Stimulated activated CD8-positive, alpha-beta memory T cell treated with anti-CD3 and anti-CD28 coated beads, Interleukin-7, amount 100 ng/mL, for 4 hours (primary cell): ENCODE results near the gene TLR3.
"Not testable (repeated sequence)": the region's sequence is repeated elsewhere in the genome, so short reads cannot be mapped to it uniquely, and the experiment has no call there.

Experiments used
- DNase-seq, 2 donors: peaks; one replicate each; pipeline ENCODE4 v3.0.0-alpha.2; 2020; ENCODE audit warnings: low read depth in 2 of 2

TLR3 gene

DNA sequence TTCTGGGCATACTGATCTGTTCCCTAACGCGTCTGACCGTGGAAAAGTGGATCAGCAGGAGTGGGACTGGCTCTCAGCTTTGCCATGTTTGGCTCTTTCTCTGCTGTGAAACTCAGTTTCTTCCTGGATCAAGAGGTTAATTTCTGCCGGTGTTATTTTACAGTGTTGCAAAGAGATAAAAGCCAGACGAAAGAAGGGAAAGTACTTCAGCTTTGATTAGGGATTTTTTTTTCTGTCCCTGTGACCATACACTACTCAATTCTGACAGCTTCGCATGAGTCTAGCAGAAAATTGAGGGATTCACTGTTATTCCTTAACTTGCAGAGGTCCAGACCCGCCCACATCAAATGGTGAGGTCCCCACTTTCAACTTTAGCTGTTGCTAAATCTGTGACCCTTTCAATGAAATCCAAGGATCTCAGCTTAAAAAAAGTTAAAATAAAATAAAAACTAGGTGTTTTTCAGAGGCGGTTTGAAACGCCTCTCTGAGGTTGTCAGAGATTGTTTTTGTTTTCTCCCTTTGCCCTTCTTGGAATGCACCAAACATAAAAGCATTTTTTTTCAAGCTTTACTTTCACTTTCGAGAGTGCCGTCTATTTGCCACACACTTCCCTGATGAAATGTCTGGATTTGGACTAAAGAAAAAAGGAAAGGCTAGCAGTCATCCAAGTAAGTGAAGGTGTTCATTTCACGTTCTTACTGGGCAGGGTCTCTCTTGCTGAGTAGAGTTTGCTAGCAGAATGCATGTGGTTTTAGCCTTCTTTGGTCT, at the start of gene TLR3:
Gene TLR3 (plus strand): TSS at position 576 of the 768 bp plus-strand sequence. CDS start 7,464 bp downstream, outside the sequence.
- no peak for DNase-seq

GRCh38 chr4:186019269-186019668, 49.7 kb upstream of the TLR3 start:
- DNase-seq = no peak

- no peak for DNase-seq
Observed at GRCh38 chr4:186020106-186020792, 48.7 kb upstream of the TLR3 start.

DNA sequence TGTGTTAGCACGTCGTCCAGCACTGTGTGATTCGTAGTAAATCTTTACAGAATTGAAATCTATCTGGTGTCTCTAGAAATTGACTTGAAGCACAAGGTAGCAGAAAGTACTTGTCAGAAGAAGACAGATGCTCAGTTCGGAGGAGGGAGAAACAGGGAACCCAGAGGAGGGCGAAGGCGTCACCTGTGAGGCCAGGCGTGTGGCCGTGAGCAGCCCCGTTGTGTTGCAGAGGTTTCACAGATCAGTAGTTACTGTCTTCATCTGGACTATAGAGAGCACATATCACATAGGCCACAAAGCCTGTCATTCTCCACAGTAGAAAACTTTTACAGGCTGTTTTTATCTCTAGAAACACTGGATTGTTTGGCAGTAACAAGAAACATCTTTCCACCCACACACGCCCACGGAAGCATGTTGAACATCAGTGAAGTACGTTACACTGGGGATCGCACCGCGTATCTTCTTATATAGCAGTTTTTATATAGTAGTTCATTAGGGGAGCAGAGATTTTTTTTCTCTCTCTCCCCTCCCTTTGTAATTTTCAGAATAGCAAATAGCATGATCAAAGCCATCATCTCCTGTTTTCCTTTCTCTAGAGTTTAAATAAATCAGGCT, 48.1 kb upstream of the TLR3 start:
- no peak for DNase-seq

DNA sequence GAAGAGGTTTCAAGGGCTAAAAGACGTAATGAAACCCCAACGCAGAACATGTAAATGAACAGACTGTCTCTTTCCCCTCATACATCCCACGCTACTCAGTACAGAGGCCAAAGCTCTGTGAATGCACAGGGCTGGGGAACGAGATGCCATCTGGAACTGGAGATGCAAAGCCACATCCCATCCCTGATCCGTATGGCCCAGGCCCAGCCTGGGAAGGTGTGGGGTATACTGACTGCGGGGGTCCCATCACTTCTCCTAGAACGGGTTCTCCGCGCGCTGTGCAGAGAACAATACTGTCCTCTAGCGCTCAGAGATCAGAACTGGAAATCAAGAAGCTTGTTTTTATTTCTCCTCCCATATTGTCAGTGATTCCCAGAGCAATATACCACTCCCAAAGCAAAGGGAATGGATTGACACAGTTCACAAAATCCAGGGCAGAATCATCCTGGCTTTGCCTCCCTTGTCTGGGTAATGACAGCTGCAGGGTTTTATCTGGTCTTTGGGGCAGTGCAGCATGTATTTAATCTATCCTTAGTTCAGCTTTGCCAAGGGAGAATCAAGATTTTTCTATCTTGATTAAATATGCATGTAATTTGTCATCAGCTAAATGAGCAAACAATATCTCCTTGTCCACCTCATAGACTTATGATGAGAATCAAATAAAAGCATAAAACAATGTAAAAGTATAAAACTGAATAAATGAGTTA, 47.3 kb upstream of the TLR3 start:
- no peak for DNase-seq

GRCh38 chr4:186023975-186024374, 45.0 kb upstream of the TLR3 start:
- no peak for DNase-seq

DNA sequence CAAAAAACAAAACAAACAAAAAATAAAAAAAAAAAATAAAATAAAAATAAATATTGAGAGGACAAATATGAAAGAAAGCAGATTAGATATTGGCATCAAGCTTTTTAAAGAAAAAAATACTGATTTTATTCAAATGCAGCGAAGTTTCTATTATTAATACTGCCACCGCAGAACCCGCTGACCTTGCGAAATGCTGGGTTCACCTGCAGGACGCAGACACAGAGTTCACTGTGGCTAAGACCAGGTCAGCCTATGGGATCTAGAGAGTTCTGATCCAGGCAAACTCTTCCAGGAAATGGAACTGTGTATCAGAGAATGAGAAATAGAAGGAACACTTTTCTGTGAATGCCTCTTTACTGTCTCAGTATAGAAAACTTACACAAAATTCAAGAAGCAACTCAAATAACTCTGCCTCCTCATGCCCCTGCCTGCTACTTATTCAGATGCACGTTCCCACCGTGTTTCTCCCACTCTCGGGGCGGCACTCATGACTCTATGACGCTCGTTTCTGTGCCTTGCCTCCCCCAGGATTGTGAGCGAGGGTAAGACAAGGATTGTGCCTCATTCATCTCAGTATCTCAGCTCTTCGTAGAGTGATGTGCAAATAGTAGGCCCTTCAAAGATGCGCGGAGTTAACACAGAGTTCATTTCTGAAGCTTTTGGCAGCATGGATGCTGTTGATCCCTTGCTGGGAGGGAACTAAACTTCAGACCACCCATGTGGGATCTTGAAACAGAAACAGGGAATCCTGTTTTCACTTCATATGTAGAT, 44.1 kb upstream of the TLR3 start:
- DNase-seq = no peak

- no peak for DNase-seq
Observed at GRCh38 chr4:186025408-186025690, 43.6 kb upstream of the TLR3 start.

- DNase-seq = no peak
Observed at GRCh38 chr4:186027405-186027804, 41.6 kb upstream of the TLR3 start.

DNA sequence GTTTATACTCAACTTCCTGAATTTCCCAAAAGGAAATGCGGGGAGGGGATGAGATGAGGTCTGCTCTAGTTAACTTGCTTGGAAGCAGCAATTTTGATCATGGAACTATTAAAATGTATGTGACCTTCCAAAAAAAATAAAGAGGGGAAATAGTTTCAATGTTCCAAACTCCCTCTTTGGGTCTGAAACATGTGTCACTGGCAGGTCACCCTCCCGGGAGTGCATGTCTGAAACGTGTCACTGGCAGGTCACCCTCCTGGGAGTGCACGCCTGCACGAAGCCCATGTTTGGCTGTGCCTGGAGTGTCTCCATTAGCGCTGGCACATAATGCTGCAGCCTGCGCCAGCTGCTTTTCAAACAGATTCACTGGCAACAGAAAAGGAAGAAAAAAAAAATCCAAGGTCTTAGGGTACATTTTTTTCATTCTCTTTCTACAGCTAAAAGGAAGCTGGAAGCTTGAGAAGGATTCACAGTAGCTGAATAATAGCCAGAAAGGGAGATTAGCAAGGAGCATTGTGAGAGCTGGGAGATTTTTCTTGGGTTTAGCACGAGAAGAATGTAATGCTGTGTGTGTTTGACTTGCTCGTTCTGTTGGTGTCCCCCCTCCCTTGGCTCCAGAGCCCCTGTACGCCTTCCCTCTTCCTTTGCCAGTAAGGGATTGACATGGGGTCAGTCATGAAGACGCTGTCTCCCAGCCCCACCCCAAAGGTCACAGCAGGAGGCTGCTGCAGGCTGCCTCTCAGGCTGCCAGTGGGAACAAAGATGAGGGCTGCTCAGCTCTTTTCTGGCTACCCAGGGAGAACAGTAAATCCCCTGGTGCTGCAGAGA, 39.2 kb upstream of the TLR3 start:
- no peak for DNase-seq

- no peak for DNase-seq
Observed at GRCh38 chr4:186030399-186030775, 38.6 kb upstream of the TLR3 start.

DNA sequence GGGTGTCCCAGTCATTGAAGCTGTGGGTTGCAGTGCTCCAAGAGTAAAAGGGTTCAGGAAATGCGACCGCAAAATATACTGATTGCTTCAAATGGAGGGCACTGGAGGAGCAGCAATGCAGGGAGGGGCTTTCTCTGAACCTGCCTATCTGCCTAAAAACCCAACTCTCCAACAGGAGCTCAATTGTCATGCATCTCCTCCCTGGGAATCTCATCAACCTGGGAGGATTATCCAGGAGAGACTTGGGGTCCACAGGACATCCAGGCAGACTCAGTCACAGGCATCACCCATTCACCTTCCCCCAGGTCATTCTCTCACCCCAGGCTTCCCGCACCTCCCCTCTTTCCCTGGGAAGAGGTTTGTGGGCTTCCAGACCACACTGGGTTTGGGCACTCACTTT, 38.2 kb upstream of the TLR3 start:
- DNase-seq = no peak

GRCh38 chr4:186032259-186032658, 36.7 kb upstream of the TLR3 start:
- no peak for DNase-seq

DNA sequence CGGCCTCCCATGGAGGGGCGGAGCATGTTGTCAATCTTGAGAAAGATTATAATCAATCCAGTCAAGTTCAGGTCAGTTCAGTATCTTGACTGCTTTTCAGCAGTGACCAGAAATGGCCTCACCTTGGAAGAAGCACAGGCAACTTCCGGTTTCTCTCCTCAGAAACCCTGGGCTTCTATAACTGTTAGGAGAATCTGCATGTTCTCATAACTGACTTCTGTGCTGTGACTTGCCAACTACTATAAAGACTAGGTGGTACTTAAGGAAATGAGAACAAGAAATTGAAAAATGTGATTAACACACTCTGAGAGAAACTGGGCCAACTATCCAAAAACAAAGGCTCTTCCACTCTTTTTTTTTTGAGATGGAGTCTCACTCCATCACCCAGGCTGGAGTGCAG, 35.9 kb upstream of the TLR3 start:
- DNase-seq = no peak

- not testable (repeated sequence) for DNase-seq
Observed at GRCh38 chr4:186034613-186035012, 34.3 kb upstream of the TLR3 start.

DNA sequence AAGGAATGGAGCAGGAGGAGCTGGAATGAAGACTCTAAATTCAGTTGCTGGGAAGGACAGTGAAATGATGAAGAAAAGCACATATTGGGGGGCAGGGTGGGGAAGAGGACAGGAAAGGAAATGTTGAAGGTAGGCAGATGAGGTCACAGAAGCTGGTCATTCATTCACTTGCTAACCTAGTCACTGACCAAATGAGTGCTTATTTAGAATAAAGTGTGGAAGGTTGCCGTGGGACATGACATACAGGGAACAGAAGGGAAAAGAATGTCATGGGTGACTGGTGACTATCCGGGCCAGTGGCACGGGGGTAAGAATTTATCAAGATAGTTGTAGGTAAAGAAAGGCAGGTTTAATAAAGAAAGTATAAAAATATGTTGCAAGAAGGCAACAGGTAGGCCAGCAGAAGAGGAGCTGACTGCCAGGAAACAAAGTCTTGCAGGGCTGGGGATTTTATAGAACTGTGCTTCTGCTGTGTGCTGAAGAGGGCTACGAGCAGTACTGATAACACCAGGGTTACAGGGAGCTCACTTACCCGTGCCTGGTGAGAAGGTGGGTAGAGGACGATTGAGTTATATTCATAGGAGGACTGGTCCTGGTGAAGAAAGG, 31.9 kb upstream of the TLR3 start:
- no peak for DNase-seq

DNA sequence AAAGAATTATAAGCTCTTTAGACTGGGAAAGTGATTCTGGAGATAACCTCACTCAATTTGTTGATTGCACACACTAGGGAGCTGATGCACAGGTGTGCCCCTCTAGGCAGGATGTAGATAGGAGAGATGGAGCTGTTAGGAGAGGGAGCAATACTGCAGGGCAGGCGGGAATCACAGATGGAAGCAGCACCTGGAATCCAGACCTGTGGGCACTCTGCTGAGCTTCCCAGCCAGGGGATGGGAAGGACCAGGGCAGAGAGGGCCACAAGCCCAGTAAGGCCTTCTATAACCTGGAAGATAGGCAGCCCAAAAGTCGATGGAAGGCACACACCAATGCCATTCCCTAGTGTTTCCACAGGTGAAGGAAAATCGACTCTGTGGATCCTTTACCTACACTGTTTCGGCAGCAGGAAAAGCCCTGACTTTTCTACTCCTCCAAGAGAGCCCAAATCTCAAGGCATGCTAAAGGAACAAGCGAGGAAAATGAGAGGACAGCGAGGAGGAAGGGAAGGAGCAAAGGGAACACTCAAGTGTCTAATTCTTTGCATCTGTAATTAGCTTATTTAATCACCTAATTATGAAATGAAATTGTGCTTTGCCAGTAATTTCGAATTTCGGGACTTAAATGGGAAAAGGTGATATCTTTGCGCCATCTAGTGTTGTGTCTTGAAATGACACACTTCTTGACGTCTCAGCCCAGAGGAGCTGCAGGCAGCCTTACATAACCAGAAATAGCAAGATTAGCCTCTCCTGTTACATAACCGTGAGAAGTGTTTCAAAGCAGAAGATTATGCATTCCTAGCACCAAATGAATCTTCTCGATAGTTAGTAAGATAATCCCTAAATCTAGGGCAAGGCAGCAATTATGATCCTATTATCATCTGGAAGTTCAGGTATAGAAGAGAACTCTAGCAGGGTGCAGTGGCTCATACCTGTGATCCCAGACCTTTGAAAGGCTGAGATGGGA, 31.0 kb upstream of the TLR3 start:
- no peak for DNase-seq

DNA sequence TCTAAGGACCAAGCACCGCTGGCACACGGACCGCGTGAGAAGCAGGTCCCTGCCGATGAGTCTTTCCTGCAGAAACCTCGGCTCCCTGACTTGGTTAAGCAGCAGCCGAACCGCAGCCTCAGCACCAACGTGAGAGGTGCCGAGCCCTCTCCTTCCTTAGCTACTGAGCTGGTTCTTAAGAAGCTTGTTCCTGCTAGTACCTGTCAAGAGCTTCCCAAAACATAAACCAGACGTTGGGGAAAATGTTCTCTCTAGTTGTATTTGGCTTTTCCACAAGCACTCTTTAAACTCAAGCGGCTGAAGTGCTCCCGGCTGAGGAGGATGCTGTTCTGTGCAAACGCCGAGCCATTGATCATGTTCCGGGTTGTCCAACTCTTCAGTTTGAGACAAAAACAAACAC, 29.3 kb upstream of the TLR3 start:
- no peak for DNase-seq

DNA sequence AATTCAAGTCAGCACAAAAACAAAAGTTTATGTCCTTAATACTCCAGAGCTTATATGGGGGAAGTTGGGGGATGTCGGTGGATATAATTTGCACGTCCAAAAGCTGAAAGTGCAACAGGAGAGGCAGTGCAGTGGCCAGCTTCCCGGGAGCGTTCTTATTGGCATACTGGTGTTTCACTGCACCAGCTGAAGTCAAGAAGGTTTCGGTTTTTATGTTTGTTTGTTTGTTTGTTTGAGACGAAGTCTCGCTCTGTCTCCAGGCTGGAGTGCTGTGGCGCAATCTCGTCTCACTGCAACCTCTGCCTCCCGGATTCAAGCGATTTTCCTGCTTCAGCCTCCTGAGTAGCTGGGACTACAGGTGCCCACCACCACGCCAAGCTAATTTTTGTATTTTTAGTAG, 28.6 kb upstream of the TLR3 start:
- no peak for DNase-seq
